ENCODE results near the gene OR5T3.

DNA sequence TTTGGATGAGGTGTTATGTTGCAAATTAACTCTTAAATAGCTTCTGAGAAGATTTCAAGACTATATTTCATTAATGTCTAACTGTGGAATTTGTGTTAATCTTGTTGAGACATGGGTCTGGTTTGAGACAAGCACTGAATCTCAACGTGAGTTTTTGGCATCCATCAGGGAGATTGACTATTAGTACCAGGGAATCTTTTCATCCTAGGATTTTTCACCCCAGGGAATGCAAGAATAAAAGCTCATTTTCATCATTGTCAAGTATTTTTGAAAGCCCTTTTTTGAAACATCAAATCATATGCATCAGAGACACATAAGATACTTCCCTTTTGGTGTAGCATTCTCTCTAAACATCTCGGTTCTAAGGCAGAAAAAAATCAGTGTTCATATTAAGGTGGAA is 37.5 kb upstream of the OR5T3 start:
- TF ChIP-seq, protein P1, sequence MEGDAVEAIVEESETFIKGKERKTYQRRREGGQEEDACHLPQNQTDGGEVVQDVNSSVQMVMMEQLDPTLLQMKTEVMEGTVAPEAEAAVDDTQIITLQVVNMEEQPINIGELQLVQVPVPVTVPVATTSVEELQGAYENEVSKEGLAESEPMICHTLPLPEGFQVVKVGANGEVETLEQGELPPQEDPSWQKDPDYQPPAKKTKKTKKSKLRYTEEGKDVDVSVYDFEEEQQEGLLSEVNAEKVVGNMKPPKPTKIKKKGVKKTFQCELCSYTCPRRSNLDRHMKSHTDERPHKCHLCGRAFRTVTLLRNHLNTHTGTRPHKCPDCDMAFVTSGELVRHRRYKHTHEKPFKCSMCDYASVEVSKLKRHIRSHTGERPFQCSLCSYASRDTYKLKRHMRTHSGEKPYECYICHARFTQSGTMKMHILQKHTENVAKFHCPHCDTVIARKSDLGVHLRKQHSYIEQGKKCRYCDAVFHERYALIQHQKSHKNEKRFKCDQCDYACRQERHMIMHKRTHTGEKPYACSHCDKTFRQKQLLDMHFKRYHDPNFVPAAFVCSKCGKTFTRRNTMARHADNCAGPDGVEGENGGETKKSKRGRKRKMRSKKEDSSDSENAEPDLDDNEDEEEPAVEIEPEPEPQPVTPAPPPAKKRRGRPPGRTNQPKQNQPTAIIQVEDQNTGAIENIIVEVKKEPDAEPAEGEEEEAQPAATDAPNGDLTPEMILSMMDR (IDR thresholded peaks at IDR 0.05), result no peak
- TF ChIP-seq ATF2 (CRISPR knock-in tag; IDR thresholded peaks at IDR 0.05; ENCODE audit: borderline replicate concordance, low read depth) (no peak), ZNF263 (CRISPR knock-in tag; IDR thresholded peaks at IDR 0.05; ENCODE audit: low read depth) (no peak), ZBTB21 (CRISPR knock-in tag; IDR thresholded peaks at IDR 0.05; ENCODE audit: borderline replicate concordance) (no peak)
